Tibial nerve (tissue), 4 donors: ENCODE data around the gene METAP1D.

Source experiments
- CTCF ChIP-seq, 5 experiments: fragments of 200-600 bp in 3 of 5; fragments of 450-650 bp in 2 of 5; sonication (generic) in 3 of 5; IDR thresholded peaks; one replicate each; pipeline ENCODE4 v1.5.1; 2016 to 2019; ENCODE audit warnings: antibody characterized with exemption in 5 of 5, mild to moderate bottlenecking in 3 of 5, moderate library complexity in 2 of 5
- EP300 ChIP-seq, 2 donors: sonication (generic); formaldehyde crosslinking; IDR thresholded peaks; one replicate each; pipeline ENCODE4 v1.6.1; 2017; ENCODE audit warnings: antibody characterized with exemption in 2 of 2, mild to moderate bottlenecking in 1 of 2
- POLR2A ChIP-seq, 2 donors: fragments of 450-650 bp; IDR thresholded peaks; one replicate each; pipeline ENCODE4 v1.6.1; 2017; ENCODE audit warnings: antibody characterized with exemption in 2 of 2, mild to moderate bottlenecking in 2 of 2, moderate library complexity in 2 of 2

- TF ChIP-seq CTCF (IDR thresholded peaks at IDR 0.05): no peak
- no peak for TF ChIP-seq POLR2A (IDR thresholded peaks at IDR 0.05)
- no peak for TF ChIP-seq EP300 (IDR thresholded peaks at IDR 0.05)
These were observed 48.1 kb downstream of the METAP1D start for GRCh38 chr2:172047566-172048507.
